ENCODE measurements around the gene DCLK2.

- TF ChIP-seq EZH2 (IDR thresholded peaks at IDR 0.05) (no peak), POLR2A (IDR thresholded peaks at IDR 0.05; ENCODE audit: borderline replicate concordance, extremely low read depth, insufficient read depth, insufficient read length) (no peak), POLR2AphosphoS5 (IDR thresholded peaks at IDR 0.05; ENCODE audit: low read depth, low read length) (no peak), CEBPB (IDR thresholded peaks at IDR 0.05; ENCODE audit: low read depth) (no peak), ATF3 (IDR thresholded peaks at IDR 0.05) (no peak)
- TF ChIP-seq, protein P1, sequence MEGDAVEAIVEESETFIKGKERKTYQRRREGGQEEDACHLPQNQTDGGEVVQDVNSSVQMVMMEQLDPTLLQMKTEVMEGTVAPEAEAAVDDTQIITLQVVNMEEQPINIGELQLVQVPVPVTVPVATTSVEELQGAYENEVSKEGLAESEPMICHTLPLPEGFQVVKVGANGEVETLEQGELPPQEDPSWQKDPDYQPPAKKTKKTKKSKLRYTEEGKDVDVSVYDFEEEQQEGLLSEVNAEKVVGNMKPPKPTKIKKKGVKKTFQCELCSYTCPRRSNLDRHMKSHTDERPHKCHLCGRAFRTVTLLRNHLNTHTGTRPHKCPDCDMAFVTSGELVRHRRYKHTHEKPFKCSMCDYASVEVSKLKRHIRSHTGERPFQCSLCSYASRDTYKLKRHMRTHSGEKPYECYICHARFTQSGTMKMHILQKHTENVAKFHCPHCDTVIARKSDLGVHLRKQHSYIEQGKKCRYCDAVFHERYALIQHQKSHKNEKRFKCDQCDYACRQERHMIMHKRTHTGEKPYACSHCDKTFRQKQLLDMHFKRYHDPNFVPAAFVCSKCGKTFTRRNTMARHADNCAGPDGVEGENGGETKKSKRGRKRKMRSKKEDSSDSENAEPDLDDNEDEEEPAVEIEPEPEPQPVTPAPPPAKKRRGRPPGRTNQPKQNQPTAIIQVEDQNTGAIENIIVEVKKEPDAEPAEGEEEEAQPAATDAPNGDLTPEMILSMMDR (IDR thresholded peaks at IDR 0.05 in 2 of 3, conservative IDR thresholded peaks at IDR 0.05 in 1 of 3; ENCODE audit: borderline replicate concordance in 1 of 3, insufficient read depth in 1 of 3, low read depth in 2 of 3, low read length in 2 of 3), result no peak
- TF ChIP-seq, protein P2, sequence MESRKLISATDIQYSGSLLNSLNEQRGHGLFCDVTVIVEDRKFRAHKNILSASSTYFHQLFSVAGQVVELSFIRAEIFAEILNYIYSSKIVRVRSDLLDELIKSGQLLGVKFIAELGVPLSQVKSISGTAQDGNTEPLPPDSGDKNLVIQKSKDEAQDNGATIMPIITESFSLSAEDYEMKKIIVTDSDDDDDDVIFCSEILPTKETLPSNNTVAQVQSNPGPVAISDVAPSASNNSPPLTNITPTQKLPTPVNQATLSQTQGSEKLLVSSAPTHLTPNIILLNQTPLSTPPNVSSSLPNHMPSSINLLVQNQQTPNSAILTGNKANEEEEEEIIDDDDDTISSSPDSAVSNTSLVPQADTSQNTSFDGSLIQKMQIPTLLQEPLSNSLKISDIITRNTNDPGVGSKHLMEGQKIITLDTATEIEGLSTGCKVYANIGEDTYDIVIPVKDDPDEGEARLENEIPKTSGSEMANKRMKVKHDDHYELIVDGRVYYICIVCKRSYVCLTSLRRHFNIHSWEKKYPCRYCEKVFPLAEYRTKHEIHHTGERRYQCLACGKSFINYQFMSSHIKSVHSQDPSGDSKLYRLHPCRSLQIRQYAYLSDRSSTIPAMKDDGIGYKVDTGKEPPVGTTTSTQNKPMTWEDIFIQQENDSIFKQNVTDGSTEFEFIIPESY (IDR thresholded peaks at IDR 0.05; ENCODE audit: extremely low read depth, insufficient replicate concordance, low read length), result no peak
These were observed 169.9 kb downstream of the DCLK2 start for GRCh38 chr4:150248181-150248580.

All from HCT116 (cell line).